ENCODE measurements around the gene RALGAPA1. TPM values are rescaled to one million over a fixed set of nuclear protein-coding genes. Genes with fewer than 3 reads are reported as not detected.

The RALGAPA1 gene
- total RNA-seq, 2 experiments from 2014 or later: 24.0 to 26.8 TPM

DNA sequence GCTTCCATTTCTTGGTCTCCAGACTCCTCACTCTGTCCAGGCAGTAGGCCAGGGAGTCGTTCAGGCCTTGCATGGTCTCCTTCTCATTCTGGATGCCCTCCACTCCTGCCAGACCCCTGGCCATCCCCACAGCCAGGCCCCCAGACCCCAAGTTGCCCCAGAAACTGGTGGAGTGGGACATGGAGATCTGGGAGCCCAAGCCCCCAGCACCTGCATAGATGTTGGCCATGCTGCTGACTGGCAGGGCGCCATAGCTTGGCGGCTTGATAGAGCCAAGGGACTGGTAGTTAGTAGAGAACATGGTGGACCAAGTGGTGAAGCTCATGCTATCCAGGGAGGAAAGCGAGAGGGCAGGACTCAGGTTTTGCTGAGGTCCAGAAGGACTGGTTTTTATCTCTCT, 296.3 kb downstream of the RALGAPA1 start:
- ChIA-PET POLR2A (no interaction called here), CTCF (no interaction called here)

- ChIA-PET POLR2A (no interaction called here), CTCF (no interaction called here)
These were observed 299.2 kb downstream of the RALGAPA1 start for GRCh38 chr14:35509846-35510245.

- CTCF ChIA-PET: no interaction called here
- POLR2A ChIA-PET: no interaction called here
These were observed 302.2 kb downstream of the RALGAPA1 start for GRCh38 chr14:35506927-35507326.

GRCh38 chr14:35506461-35506860, 302.6 kb downstream of the RALGAPA1 start:
- ChIA-PET CTCF (no interaction called here), POLR2A (no interaction called here)

- POLR2A ChIA-PET: no interaction called here
- CTCF ChIA-PET: no interaction called here
These were observed 304.8 kb downstream of the RALGAPA1 start for GRCh38 chr14:35504260-35504659.

GRCh38 chr14:35503646-35504045, 305.4 kb downstream of the RALGAPA1 start:
- POLR2A ChIA-PET: no interaction called here
- CTCF ChIA-PET: no interaction called here

DNA sequence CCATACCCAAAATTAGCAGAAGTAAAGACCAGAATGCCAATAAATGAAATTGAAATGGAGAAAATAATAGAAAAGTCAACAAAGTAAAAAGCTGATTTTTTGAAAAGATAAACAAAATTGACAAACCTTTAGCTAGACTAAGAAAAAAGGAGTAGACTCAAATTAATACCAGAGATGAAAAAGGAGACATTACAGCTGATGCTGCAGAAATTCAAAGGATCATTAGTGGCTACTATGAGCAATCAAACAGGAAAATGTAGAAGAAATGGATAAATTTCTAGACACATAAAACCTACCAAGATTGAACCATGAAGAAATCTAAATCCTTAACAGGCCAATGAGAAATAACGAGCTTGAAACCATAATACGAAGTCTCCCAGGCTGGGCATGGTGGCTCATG, 309.9 kb downstream of the RALGAPA1 start:
- ChIA-PET CTCF (no interaction called here), POLR2A (no interaction called here)

- CTCF ChIA-PET: no interaction called here
- POLR2A ChIA-PET: no interaction called here
These were observed 313.8 kb downstream of the RALGAPA1 start for GRCh38 chr14:35495278-35495677.

- ChIA-PET CTCF (no interaction called here), POLR2A (no interaction called here)
These were observed 316.5 kb downstream of the RALGAPA1 start for GRCh38 chr14:35492569-35493014.

Other genes starting within 250 kb of the RALGAPA1 start
- gene BRMS1L, start 17.0 kb upstream of the RALGAPA1 start, total RNA-seq: 1 to 10 TPM; 8.1 to 8.2 TPM

All from activated CD8-positive, alpha-beta memory T cell treated with anti-CD3 and anti-CD28 coated beads for 36 hours (primary cell).